K562 (cell line): ENCODE results near the gene NDUFB8. TPM values are rescaled to one million over a fixed set of nuclear protein-coding genes. Genes with fewer than 3 reads are reported as not detected.

Source experiments
- HMGXB4 ChIP-seq: sonication (generic); formaldehyde crosslinking; IDR thresholded peaks from 2 replicates; pipeline ENCODE4 v1.8.1; 2023; ENCODE audit warnings: mild to moderate bottlenecking, missing genetic modification reagents
- MGA ChIP-seq: fragments of 450-650 bp; IDR thresholded peaks from 2 replicates; pipeline ENCODE4 v1.6.1; 2016; ENCODE audit warnings: mild to moderate bottlenecking, moderate library complexity
- NR2C1 ChIP-seq, 2 experiments: fragments of 450-650 bp; IDR thresholded peaks; 2 replicates each; pipeline ENCODE4 v1.6.1; 2017; ENCODE audit warnings: mild to moderate bottlenecking in 2 of 2, antibody characterized with exemption in 1 of 2, inconsistent platforms in 1 of 2, missing compliant biosample characterization in 1 of 2, missing genetic modification characterization in 1 of 2
- STAT6 ChIP-seq: sonication (generic); formaldehyde crosslinking; IDR thresholded peaks from 2 replicates; pipeline ENCODE4 v1.8.1; 2023; ENCODE audit warnings: mild to moderate bottlenecking, missing genetic modification reagents
- ZNF449 ChIP-seq: fragments of 250-450 bp; sonication (Bioruptor Pico); IDR thresholded peaks from 2 replicates; pipeline ENCODE4 v1.8.0; 2022; ENCODE audit warnings: moderate library complexity, mild to moderate bottlenecking, inconsistent platforms
- ZNF778 ChIP-seq: fragments of 450-650 bp; formaldehyde crosslinking; IDR thresholded peaks from 2 replicates; pipeline ENCODE4 v1.4.0; 2020; ENCODE audit warnings: mild to moderate bottlenecking, moderate library complexity
- polyA plus RNA-seq, 8 experiments: library from polyadenylated mRNA; depleted of rRNA in 4 of 8; stranded (reverse) in 5 of 8; unstranded in 3 of 8; fragments of >200 nt; fragmentation: Nextera tagmentation in 2 of 8; fragmentation: Illumina TruSeq in 1 of 8; extraction: Ambion mirVana in 2 of 8; extraction: Trizol in 1 of 8; gene quantifications; 2 replicates each; pipeline versions ENCODE4 v1.2.1 to v1.2.3, GENCODE V29; 2011 to 2014; ENCODE audit warnings: inconsistent platforms in 1 of 8, missing spikeins in 1 of 8
- total RNA-seq, 7 experiments: library from RNA; depleted of rRNA in 6 of 7; stranded (reverse); fragments of >200 nt in 6 of 7; fragmentation: Illumina TruSeq in 2 of 7; extraction: Trizol in 2 of 7; gene quantifications; 2 replicates each; pipeline versions ENCODE4 v1.2.1 to v1.2.3, GENCODE V29; 2011 to 2021; ENCODE audit warnings: low replicate concordance in 1 of 7

The NDUFB8 gene
- total and polyA plus RNA-seq, 9 of the 15 experiments (the other 6 are each of a cell fraction or from before 2014, with no cell fraction given) = 131 to 360 (median 199) TPM

- TF ChIP-seq STAT6 (CRISPR knock-in tag) (no peak), MGA (peak; percentile 52), ZNF449 (CRISPR knock-in tag) (no peak), ZNF778 (no peak), NR2C1 (IDR thresholded peaks at IDR 0.05) (no peak), NR2C1 (tag; IDR thresholded peaks at IDR 0.05) (no peak), HMGXB4 (CRISPR knock-in tag) (no peak)
Observed at GRCh38 chr10:100528921-100529474, 673 bp downstream of the NDUFB8 start (continued).
